WTC11 (cell line): Measurements from ENCODE around the gene ZNF605. TPM values are rescaled to one million over a fixed set of nuclear protein-coding genes. Genes with fewer than 3 reads are reported as not detected.

Experiments
- ATAC-seq: fragments of 200-7000 bp; cut with Tn5 transposase; 2 replicates; pipeline ENCODE4 v1.10.0; 2021; ENCODE audit warnings: mild to moderate bottlenecking, moderate library complexity
- CTCF ChIA-PET: fragments of 300-600 bp; sonication (Branson Sonifier 250); formaldehyde crosslinking; loops from one replicate; lab custom pipeline; 2021; ENCODE audit warnings: antibody characterized with exemption; lab: Charles Lee
- POLR2A ChIA-PET: fragments of 350-600 bp; sonication (Branson Sonifier 250); formaldehyde crosslinking; loops from one replicate; lab custom pipeline; 2021; ENCODE audit warnings: antibody characterized with exemption; lab: Charles Lee
- DNase-seq: peaks from one replicate; pipeline ENCODE4 v3.0.0; 2021; ENCODE audit warnings: low spot score
- H3K27ac Mint-ChIP-seq: 2 replicates; pipeline ENCODE4 v1.8.0; 2021; ENCODE audit warnings: mixed read lengths
- H3K27me3 Mint-ChIP-seq: 2 replicates; pipeline ENCODE4 v1.8.0; 2021; ENCODE audit warnings: low read depth, mild to moderate bottlenecking, moderate library complexity, mixed read lengths
- H3K36me3 Mint-ChIP-seq: 2 replicates; pipeline ENCODE4 v1.8.0; 2021; ENCODE audit warnings: mixed read lengths
- H3K4me1 Mint-ChIP-seq: 2 replicates; pipeline ENCODE4 v1.8.0; 2022; ENCODE audit warnings: mixed read lengths
- H3K4me3 Mint-ChIP-seq: 2 replicates; pipeline ENCODE4 v1.8.0; 2021; ENCODE audit warnings: mild to moderate bottlenecking, moderate library complexity, mixed read lengths
- H3K9me3 Mint-ChIP-seq: 2 replicates; pipeline ENCODE4 v1.8.0; 2021; ENCODE audit warnings: mixed read lengths
- ATF1 ChIP-seq: sonication (generic); formaldehyde crosslinking; IDR thresholded peaks from 2 replicates; pipeline ENCODE4 v1.8.1; 2023; ENCODE audit warnings: mild to moderate bottlenecking, moderate library complexity, missing genetic modification reagents
- CREM ChIP-seq: sonication (generic); formaldehyde crosslinking; IDR thresholded peaks from 2 replicates; pipeline ENCODE4 v1.8.1; 2022; ENCODE audit warnings: mild to moderate bottlenecking, missing genetic modification reagents, moderate library complexity
- ELF4 ChIP-seq: sonication (generic); formaldehyde crosslinking; IDR thresholded peaks from 2 replicates; pipeline ENCODE4 v1.8.1; 2022; ENCODE audit warnings: low read depth, mild to moderate bottlenecking, moderate library complexity, missing genetic modification reagents
- EMX1 ChIP-seq: fragments of 250-450 bp; sonication (Bioruptor Pico); IDR thresholded peaks from 2 replicates; pipeline ENCODE4 v1.8.0; 2021; ENCODE audit warnings: mild to moderate bottlenecking
- ESRRA ChIP-seq: sonication (generic); formaldehyde crosslinking; IDR thresholded peaks from 2 replicates; pipeline ENCODE4 v1.8.1; 2022; ENCODE audit warnings: mild to moderate bottlenecking, missing genetic modification reagents, borderline replicate concordance
- FOXP1 ChIP-seq: sonication (generic); formaldehyde crosslinking; IDR thresholded peaks from 2 replicates; pipeline ENCODE4 v1.8.0; 2022; ENCODE audit warnings: missing genetic modification reagents, mild to moderate bottlenecking, moderate library complexity, borderline replicate concordance
- GABPB1 ChIP-seq: sonication (generic); formaldehyde crosslinking; IDR thresholded peaks from 2 replicates; pipeline ENCODE4 v1.8.1; 2023; ENCODE audit warnings: mild to moderate bottlenecking, missing genetic modification reagents
- GRHL2 ChIP-seq: fragments of 250-450 bp; sonication (Bioruptor Pico); IDR thresholded peaks from 2 replicates; pipeline ENCODE4 v1.8.0; 2022; ENCODE audit warnings: mild to moderate bottlenecking, moderate library complexity; ENCODE audit not compliant: insufficient replicate concordance, severe bottlenecking
- GTF2I ChIP-seq: fragments of 250-450 bp; sonication (Bioruptor Pico); conservative IDR thresholded peaks from 2 replicates; pipeline ENCODE4 v1.4.0; 2021; ENCODE audit warnings: mild to moderate bottlenecking
- JAZF1 ChIP-seq: fragments of 250-450 bp; sonication (Bioruptor Pico); IDR thresholded peaks from 2 replicates; pipeline ENCODE4 v1.9.0; 2021; ENCODE audit warnings: moderate library complexity, mild to moderate bottlenecking, inconsistent platforms
- OVOL2 ChIP-seq: fragments of 250-450 bp; sonication (Bioruptor Pico); IDR thresholded peaks from 2 replicates; pipeline ENCODE4 v1.9.0; 2021; ENCODE audit warnings: mild to moderate bottlenecking, borderline replicate concordance
- PRRX2 ChIP-seq: fragments of 250-450 bp; sonication (Bioruptor Pico); IDR thresholded peaks from 2 replicates; pipeline ENCODE4 v1.8.0; 2021; ENCODE audit warnings: mild to moderate bottlenecking
- ZNF138 ChIP-seq: sonication (generic); formaldehyde crosslinking; conservative IDR thresholded peaks from 2 replicates; pipeline ENCODE4 v1.8.1; 2022; ENCODE audit warnings: mild to moderate bottlenecking, moderate library complexity, missing genetic modification reagents
- ZNF219 ChIP-seq: sonication (generic); formaldehyde crosslinking; IDR thresholded peaks from 2 replicates; pipeline ENCODE4 v1.8.0; 2023; ENCODE audit warnings: missing genetic modification reagents, mild to moderate bottlenecking, borderline replicate concordance
- ZNF396 ChIP-seq: fragments of 250-450 bp; sonication (Bioruptor Pico); IDR thresholded peaks from 2 replicates; pipeline ENCODE4 v1.8.0; 2021; ENCODE audit warnings: mild to moderate bottlenecking, moderate library complexity, borderline replicate concordance
- ZNF416 ChIP-seq: fragments of 250-450 bp; sonication (Bioruptor Pico); IDR thresholded peaks from 2 replicates; pipeline ENCODE4 v1.9.0; 2021; ENCODE audit warnings: mild to moderate bottlenecking, inconsistent platforms
- ZNF423 ChIP-seq: fragments of 250-450 bp; sonication (Bioruptor Pico); IDR thresholded peaks from 2 replicates; pipeline ENCODE4 v2.1.2; 2022; ENCODE audit warnings: mild to moderate bottlenecking, moderate library complexity
- total RNA-seq: library from RNA; stranded (reverse); gene quantifications from 3 replicates; pipeline ENCODE4 v1.2.3, GENCODE V29; 2021
- TF ChIP-seq, protein P1 (sequence below): sonication (generic); formaldehyde crosslinking; IDR thresholded peaks from 2 replicates; pipeline ENCODE4 v1.8.0; 2023; ENCODE audit warnings: missing genetic modification reagents, mild to moderate bottlenecking, borderline replicate concordance
- TF ChIP-seq, protein P2 (sequence below): fragments of 200-600 bp; IDR thresholded peaks from 2 replicates; pipeline ENCODE4 v1.8.0; 2022; ENCODE audit warnings: antibody characterized with exemption
- TF ChIP-seq, protein P3 (sequence below): sonication (generic); formaldehyde crosslinking; conservative IDR thresholded peaks from 2 replicates; pipeline ENCODE4 v1.8.1; 2022; ENCODE audit warnings: mild to moderate bottlenecking, missing genetic modification reagents
- TF ChIP-seq, protein P4 (sequence below): fragments of 250-450 bp; sonication (Bioruptor Pico); IDR thresholded peaks from 2 replicates; pipeline ENCODE4 v1.9.0; 2021; ENCODE audit warnings: moderate library complexity, mild to moderate bottlenecking, inconsistent platforms, borderline replicate concordance
- TF ChIP-seq, protein P5 (sequence below): sonication (generic); formaldehyde crosslinking; IDR thresholded peaks from 2 replicates; pipeline ENCODE4 v1.8.0; 2022; ENCODE audit warnings: mild to moderate bottlenecking, missing genetic modification reagents
- TF ChIP-seq, protein P6 (sequence below): sonication (generic); formaldehyde crosslinking; IDR thresholded peaks from 2 replicates; pipeline ENCODE4 v1.8.1; 2023; ENCODE audit warnings: mild to moderate bottlenecking, moderate library complexity, missing genetic modification reagents

The ZNF605 gene
- total RNA-seq, 1 experiment from 2014 or later, result 21.1 TPM

DNA sequence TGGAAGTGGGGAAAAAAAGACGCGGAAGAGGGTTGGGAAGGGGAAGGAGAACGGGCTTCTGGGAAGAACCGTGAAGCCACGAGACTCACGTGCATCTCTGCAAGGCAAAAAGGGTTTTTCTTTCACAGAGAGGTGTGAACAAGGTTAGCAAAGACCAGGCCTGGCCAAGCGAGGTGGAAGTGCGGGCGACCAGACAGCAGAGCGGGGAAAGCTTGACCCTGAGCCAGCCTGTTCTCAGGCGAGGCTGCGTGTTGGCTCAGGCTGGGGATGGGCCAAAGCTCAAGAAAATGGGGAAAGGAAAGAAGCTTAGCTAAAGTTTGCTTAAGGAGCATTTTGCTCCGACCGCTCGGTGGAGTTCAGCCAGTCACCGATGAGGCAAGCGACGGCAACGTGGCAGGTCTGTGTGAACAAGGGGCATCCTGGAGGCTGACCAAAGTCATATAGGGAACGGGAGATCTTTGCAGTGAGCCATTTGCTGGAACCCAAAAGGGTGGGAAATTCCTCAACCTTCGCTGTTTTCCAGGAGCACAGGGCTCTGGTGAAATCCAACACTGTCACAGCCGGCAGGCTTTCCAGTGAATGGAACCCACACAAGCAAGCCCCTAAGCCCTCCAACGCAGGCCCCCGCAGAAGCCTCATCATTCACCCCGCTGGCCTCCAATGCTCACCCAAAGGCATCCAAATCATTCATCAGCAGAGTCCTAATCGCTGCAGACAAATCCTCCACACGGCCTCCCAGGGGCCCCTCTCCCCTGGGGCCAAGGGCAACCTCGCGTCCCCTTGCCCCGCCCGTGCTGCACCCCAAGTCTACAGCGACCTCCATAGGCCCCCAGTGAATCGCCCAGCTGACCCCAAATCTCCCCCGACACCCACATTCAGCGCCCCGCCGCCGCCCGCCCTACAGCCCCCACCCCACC, 754 bp downstream of the ZNF605 start (continued):
- TF ChIP-seq JAZF1 (no peak), ATF1 (no peak), ELF4 (CRISPR knock-in tag) (no peak), GABPB1 (CRISPR knock-in tag) (peak; percentile 64; the same call in 1 of the 2 replicates), CREM (no peak), ZNF219 (CRISPR knock-in tag) (no peak)
- TF ChIP-seq, protein P1, sequence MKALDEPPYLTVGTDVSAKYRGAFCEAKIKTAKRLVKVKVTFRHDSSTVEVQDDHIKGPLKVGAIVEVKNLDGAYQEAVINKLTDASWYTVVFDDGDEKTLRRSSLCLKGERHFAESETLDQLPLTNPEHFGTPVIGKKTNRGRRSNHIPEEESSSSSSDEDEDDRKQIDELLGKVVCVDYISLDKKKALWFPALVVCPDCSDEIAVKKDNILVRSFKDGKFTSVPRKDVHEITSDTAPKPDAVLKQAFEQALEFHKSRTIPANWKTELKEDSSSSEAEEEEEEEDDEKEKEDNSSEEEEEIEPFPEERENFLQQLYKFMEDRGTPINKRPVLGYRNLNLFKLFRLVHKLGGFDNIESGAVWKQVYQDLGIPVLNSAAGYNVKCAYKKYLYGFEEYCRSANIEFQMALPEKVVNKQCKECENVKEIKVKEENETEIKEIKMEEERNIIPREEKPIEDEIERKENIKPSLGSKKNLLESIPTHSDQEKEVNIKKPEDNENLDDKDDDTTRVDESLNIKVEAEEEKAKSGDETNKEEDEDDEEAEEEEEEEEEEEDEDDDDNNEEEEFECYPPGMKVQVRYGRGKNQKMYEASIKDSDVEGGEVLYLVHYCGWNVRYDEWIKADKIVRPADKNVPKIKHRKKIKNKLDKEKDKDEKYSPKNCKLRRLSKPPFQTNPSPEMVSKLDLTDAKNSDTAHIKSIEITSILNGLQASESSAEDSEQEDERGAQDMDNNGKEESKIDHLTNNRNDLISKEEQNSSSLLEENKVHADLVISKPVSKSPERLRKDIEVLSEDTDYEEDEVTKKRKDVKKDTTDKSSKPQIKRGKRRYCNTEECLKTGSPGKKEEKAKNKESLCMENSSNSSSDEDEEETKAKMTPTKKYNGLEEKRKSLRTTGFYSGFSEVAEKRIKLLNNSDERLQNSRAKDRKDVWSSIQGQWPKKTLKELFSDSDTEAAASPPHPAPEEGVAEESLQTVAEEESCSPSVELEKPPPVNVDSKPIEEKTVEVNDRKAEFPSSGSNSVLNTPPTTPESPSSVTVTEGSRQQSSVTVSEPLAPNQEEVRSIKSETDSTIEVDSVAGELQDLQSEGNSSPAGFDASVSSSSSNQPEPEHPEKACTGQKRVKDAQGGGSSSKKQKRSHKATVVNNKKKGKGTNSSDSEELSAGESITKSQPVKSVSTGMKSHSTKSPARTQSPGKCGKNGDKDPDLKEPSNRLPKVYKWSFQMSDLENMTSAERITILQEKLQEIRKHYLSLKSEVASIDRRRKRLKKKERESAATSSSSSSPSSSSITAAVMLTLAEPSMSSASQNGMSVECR, result no peak
- TF ChIP-seq, protein P2, sequence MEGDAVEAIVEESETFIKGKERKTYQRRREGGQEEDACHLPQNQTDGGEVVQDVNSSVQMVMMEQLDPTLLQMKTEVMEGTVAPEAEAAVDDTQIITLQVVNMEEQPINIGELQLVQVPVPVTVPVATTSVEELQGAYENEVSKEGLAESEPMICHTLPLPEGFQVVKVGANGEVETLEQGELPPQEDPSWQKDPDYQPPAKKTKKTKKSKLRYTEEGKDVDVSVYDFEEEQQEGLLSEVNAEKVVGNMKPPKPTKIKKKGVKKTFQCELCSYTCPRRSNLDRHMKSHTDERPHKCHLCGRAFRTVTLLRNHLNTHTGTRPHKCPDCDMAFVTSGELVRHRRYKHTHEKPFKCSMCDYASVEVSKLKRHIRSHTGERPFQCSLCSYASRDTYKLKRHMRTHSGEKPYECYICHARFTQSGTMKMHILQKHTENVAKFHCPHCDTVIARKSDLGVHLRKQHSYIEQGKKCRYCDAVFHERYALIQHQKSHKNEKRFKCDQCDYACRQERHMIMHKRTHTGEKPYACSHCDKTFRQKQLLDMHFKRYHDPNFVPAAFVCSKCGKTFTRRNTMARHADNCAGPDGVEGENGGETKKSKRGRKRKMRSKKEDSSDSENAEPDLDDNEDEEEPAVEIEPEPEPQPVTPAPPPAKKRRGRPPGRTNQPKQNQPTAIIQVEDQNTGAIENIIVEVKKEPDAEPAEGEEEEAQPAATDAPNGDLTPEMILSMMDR, result no peak
- TF ChIP-seq, all 79 proteins: peak for 3

DNA sequence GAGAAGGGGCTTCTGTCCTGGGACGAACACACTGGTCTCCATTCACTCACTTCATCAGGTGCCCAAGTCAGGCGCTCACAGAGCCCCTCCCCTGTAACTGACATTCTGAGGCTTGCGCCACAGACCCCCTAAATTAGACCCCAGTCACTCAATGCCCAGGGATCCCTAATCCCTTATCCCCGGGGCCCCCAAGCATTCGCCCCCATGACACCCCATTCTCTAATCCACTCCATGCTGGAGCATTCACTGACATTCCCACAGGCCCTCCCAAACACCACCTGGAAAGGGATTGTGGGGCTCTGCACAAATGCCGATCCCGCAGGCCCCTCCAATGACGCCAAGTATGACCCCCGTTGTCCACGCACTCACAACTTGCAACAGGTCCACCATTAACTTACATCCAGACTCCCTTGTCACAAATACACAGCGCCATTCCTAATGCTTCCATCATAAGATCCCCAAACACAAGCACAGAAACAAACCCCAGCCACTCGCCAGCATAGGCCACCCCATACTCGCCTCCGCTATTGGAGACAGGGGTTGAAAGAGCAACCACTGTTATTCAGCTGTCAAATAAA, 1.5 kb downstream of the ZNF605 start:
- CTCF ChIA-PET, result interaction anchor here (1.3 kb wide), 1 partner anchor 10 kb away, joined by 3 read pairs; no protein-coding TSS in a partner anchor
- no peak overlapping the region for H3K27ac Mint-ChIP-seq
- H3K4me1 Mint-ChIP-seq, result peaks cover 14% of the 10 kb centered on the region
- no peak for DNase-seq
- POLR2A ChIA-PET, result no interaction called here
- no peaks in the 10 kb centered on the region; the same call in none of the 2 replicates for H3K27me3 Mint-ChIP-seq
- H3K36me3 Mint-ChIP-seq, result peaks cover 33% of the 10 kb centered on the region
- peak overlapping the region; percentile 88 for H3K4me3 Mint-ChIP-seq
- peaks cover 28% of the 10 kb centered on the region for H3K9me3 Mint-ChIP-seq
- no peak for ATAC-seq
- TF ChIP-seq FOXP1 (CRISPR knock-in tag) (no peak), ZNF423 (CRISPR knock-in tag) (no peak), ZNF138 (CRISPR knock-in tag) (no peak), EMX1 (CRISPR knock-in tag) (no peak), GTF2I (CRISPR knock-in tag) (no peak), ZNF416 (CRISPR knock-in tag) (no peak), GRHL2 (CRISPR knock-in tag) (no peak), OVOL2 (CRISPR knock-in tag) (no peak), ELF4 (CRISPR knock-in tag) (no peak), ESRRA (no peak), ZNF219 (CRISPR knock-in tag) (no peak), ZNF396 (CRISPR knock-in tag) (no peak), PRRX2 (no peak)
- TF ChIP-seq, protein P3, sequence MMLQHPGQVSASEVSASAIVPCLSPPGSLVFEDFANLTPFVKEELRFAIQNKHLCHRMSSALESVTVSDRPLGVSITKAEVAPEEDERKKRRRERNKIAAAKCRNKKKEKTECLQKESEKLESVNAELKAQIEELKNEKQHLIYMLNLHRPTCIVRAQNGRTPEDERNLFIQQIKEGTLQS (CRISPR knock-in tag), result no peak
- TF ChIP-seq, protein P4, sequence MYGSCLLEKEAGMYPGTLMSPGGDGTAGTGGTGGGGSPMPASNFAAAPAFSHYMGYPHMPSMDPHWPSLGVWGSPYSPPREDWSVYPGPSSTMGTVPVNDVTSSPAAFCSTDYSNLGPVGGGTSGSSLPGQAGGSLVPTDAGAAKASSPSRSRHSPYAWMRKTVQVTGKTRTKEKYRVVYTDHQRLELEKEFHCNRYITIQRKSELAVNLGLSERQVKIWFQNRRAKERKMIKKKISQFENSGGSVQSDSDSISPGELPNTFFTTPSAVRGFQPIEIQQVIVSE, result no peak
- TF ChIP-seq, protein P5, sequence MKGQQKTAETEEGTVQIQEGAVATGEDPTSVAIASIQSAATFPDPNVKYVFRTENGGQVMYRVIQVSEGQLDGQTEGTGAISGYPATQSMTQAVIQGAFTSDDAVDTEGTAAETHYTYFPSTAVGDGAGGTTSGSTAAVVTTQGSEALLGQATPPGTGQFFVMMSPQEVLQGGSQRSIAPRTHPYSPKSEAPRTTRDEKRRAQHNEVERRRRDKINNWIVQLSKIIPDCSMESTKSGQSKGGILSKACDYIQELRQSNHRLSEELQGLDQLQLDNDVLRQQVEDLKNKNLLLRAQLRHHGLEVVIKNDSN (CRISPR knock-in tag), result no peak
- TF ChIP-seq, protein P6, sequence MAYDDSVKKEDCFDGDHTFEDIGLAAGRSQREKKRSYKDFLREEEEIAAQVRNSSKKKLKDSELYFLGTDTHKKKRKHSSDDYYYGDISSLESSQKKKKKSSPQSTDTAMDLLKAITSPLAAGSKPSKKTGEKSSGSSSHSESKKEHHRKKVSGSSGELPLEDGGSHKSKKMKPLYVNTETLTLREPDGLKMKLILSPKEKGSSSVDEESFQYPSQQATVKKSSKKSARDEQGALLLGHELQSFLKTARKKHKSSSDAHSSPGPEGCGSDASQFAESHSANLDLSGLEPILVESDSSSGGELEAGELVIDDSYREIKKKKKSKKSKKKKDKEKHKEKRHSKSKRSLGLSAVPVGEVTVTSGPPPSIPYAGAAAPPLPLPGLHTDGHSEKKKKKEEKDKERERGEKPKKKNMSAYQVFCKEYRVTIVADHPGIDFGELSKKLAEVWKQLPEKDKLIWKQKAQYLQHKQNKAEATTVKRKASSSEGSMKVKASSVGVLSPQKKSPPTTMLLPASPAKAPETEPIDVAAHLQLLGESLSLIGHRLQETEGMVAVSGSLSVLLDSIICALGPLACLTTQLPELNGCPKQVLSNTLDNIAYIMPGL (CRISPR knock-in tag), result no peak
